Breast epithelium (tissue), 4 donors: Measurements from ENCODE around the gene GRIP2. TPM values are rescaled to one million over a fixed set of nuclear protein-coding genes. Genes with fewer than 3 reads are reported as not detected.

Source experiments
- DNase-seq, 2 donors: peaks; one replicate each; pipeline ENCODE4 v3.0.0-alpha.2; 2019; ENCODE audit warnings: low spot score in 2 of 2
- H3K27ac ChIP-seq, 2 donors: fragments of 200-600 bp; sonication (generic) in 1 of 2; one replicate each; pipeline ENCODE4 v1.5.1; 2016 to 2019; ENCODE audit warnings: mild to moderate bottlenecking in 1 of 2
- H3K27me3 ChIP-seq, 2 donors: fragments of 200-600 bp; sonication (generic) in 1 of 2; one replicate each; pipeline versions ENCODE4 v1.5.1 to v1.6.0; 2017 to 2019; ENCODE audit warnings: control low read depth in 1 of 2, mild to moderate bottlenecking in 1 of 2
- H3K36me3 ChIP-seq: fragments of 200-600 bp; one replicate; pipeline ENCODE4 v1.5.1; 2019
- H3K4me1 ChIP-seq, 2 donors: fragments of 200-600 bp; sonication (generic); one replicate each; pipeline ENCODE4 v1.5.1; 2016 to 2019; ENCODE audit warnings: control low read depth in 1 of 2
- H3K4me3 ChIP-seq, 3 donors: fragments of 200-600 bp; sonication (generic); 1 replicate in 2 of 3; 2 replicates in 1 of 3; pipeline ENCODE4 v1.5.1; 2016 to 2019; ENCODE audit warnings: mild to moderate bottlenecking in 3 of 3, moderate library complexity in 2 of 3
- H3K9me3 ChIP-seq, 2 donors: fragments of 200-600 bp; sonication (generic) in 1 of 2; one replicate each; pipeline ENCODE4 v1.5.1; 2016 to 2019; ENCODE audit warnings: control low read depth in 1 of 2
- POLR2A ChIP-seq: fragments of 450-650 bp; IDR thresholded peaks from one replicate; pipeline ENCODE4 v1.6.1; 2016; ENCODE audit warnings: antibody characterized with exemption, mild to moderate bottlenecking, moderate library complexity
- POLR2AphosphoS5 ChIP-seq, 3 donors: sonication (generic); formaldehyde crosslinking; IDR thresholded peaks; one replicate each; pipeline ENCODE4 v1.6.1; 2017; ENCODE audit warnings: antibody characterized with exemption in 3 of 3
- intact Hi-C: fragments of 100-400 bp; cut with DNase I; formaldehyde crosslinking; loops from one replicate; pipeline ENCODE4 v1.15.1; 2023; ENCODE audit warnings: low total_unique reads
- total RNA-seq, 3 donors: library from RNA; depleted of rRNA; stranded (reverse); fragments of >200 nt; gene quantifications; one replicate each; pipeline ENCODE4 v1.1.0, GENCODE V29; 2016
- TF ChIP-seq, protein P1 (sequence below), 3 donors: fragments of 450-650 bp; IDR thresholded peaks; one replicate each; pipeline ENCODE4 v1.5.1; 2016 to 2017; ENCODE audit warnings: antibody characterized with exemption in 3 of 3, mild to moderate bottlenecking in 3 of 3, moderate library complexity in 3 of 3

GRIP2 gene
- total RNA-seq, 3 donors from 2014 or later = 0.16 to 0.88 (median 0.33) TPM

DNA sequence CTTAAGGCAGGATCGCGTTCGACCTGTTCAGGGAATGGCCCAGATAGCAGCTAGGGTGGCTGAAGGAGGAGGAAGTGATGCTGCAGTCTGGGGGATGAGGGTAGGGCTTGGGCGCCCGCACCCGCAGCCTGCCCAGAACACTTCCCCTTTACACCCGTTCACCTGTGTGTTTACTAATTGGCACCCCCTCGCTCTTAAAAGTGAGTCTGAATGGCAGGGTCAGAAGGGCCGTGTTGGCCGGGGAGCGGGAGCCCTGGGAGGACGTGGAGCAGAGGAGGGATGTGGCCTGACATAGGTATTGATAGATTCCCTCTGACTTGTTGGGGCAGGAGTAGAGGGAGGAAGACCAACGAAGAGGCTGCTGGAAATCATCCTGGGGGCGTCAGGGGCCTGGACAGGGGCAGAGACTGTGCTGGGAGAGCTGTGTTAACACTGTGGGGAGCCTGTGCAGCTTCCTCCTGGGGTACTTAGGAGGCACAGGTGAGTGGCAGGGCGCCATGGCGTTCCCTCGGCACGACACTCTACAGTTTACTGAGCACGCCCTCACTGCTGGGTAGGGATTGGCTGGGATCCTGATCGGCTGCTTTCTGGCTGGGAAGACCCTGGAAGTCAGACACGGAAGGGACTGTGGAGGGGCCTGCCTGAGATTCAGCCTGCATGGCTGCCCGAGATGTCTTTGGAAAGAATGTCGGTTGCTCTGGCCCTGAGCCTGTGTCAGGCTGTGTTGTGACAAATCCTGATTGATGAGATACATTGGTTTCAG is 86.1 kb downstream of the GRIP2 start:
- Histone ChIP-seq H3K36me3 (no peaks in the 10 kb centered on the region), H3K27ac (peak overlapping the region; percentile 89 to 92), H3K4me1 (peaks cover 10 to 23% of the 10 kb centered on the region in 2 donors), H3K27me3 (no peaks in the 10 kb centered on the region), H3K4me3 (no peak overlapping the region), H3K9me3 (no peaks in the 10 kb centered on the region)
- TF ChIP-seq, protein P1, sequence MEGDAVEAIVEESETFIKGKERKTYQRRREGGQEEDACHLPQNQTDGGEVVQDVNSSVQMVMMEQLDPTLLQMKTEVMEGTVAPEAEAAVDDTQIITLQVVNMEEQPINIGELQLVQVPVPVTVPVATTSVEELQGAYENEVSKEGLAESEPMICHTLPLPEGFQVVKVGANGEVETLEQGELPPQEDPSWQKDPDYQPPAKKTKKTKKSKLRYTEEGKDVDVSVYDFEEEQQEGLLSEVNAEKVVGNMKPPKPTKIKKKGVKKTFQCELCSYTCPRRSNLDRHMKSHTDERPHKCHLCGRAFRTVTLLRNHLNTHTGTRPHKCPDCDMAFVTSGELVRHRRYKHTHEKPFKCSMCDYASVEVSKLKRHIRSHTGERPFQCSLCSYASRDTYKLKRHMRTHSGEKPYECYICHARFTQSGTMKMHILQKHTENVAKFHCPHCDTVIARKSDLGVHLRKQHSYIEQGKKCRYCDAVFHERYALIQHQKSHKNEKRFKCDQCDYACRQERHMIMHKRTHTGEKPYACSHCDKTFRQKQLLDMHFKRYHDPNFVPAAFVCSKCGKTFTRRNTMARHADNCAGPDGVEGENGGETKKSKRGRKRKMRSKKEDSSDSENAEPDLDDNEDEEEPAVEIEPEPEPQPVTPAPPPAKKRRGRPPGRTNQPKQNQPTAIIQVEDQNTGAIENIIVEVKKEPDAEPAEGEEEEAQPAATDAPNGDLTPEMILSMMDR (IDR thresholded peaks at IDR 0.05) = no peak
- TF ChIP-seq POLR2A (no peak), POLR2AphosphoS5 (IDR thresholded peaks at IDR 0.05) (no peak)
- intact Hi-C loops = no loop called here
- no peak for DNase-seq

GRCh38 chr3:14452740-14453710 is 87.1 kb downstream of the GRIP2 start:
- Histone ChIP-seq H3K4me3 (peak overlapping the region in 1 of 3 donors; percentile 2), H3K4me1 (peaks cover 10 to 23% of the 10 kb centered on the region in 2 donors)
- TF ChIP-seq, protein P1 (IDR thresholded peaks at IDR 0.05) = peak; percentile 39 to 51 (median 45)
- peak; percentile 75 to 77 (median 77) for TF ChIP-seq POLR2AphosphoS5 (IDR thresholded peaks at IDR 0.05)
- TF ChIP-seq POLR2A = no peak

DNA sequence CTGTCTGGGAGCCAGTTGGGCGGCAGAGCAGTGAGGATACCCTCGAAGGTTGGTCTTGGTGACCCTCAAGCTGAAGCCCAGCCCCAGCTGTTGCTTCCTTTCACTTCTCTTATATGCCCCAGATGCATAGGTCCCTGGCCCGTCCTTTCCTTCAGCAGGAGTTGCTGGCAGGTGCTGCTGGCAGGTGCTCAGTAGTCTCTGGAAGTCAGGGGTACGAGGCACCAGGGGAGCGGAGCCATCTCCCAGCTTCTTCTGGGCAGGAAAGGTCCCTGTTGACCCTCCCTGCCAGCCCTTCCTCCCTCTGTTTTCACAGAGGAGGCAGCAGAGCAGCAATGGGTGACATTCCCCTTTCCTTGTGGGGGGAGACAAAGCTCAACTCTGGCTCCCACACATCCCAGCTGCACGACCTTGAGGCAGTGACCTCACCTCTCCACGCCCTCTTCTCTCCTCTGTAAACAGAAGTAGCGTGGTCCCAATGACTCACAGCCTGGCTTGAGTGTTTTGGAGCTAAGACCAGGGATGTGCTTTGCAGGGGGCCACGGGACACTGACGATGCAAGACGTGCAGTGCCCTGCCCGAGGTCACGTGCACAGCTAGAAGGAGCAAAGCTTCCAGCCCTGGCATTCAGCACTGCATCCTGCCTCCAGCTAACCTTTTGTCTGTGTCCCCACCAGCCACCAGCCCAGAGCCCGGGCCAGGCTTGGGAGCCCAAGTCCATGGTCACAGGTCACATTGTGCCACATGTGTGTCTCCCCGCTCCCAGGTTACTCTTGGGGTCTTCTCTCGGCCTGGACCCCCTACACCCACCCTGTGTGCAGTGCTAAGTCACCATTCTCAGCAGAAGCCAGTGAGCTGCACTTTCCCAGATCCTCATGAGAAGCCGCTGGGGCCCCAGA is 88.0 kb downstream of the GRIP2 start:
- H3K27ac ChIP-seq = peak overlapping the region; percentile 89 to 92
- peak overlapping the region in 1 of 3 donors; percentile 2 for H3K4me3 ChIP-seq
- peak in 1 of 2 donors; percentile 71 for DNase-seq
- intact Hi-C loops = no loop called here
- H3K36me3 ChIP-seq = no peaks in the 10 kb centered on the region
- peaks cover 10 to 23% of the 10 kb centered on the region in 2 donors for H3K4me1 ChIP-seq
- no peaks in the 10 kb centered on the region for H3K9me3 ChIP-seq
- TF ChIP-seq, protein P1 (IDR thresholded peaks at IDR 0.05) = no peak
- TF ChIP-seq POLR2AphosphoS5 (IDR thresholded peaks at IDR 0.05) = peak; percentile 26 to 58 (median 54)
- H3K27me3 ChIP-seq = no peaks in the 10 kb centered on the region

More at GRCh38 chr3:14452740-14453710, 87.1 kb downstream of the GRIP2 start:
- Histone ChIP-seq H3K9me3 (no peaks in the 10 kb centered on the region), H3K27me3 (no peaks in the 10 kb centered on the region), H3K27ac (peak overlapping the region; percentile 89 to 92), H3K36me3 (no peaks in the 10 kb centered on the region)
- DNase-seq = peak; percentile 85 to 90
- intact Hi-C loops = no loop called here

DNA sequence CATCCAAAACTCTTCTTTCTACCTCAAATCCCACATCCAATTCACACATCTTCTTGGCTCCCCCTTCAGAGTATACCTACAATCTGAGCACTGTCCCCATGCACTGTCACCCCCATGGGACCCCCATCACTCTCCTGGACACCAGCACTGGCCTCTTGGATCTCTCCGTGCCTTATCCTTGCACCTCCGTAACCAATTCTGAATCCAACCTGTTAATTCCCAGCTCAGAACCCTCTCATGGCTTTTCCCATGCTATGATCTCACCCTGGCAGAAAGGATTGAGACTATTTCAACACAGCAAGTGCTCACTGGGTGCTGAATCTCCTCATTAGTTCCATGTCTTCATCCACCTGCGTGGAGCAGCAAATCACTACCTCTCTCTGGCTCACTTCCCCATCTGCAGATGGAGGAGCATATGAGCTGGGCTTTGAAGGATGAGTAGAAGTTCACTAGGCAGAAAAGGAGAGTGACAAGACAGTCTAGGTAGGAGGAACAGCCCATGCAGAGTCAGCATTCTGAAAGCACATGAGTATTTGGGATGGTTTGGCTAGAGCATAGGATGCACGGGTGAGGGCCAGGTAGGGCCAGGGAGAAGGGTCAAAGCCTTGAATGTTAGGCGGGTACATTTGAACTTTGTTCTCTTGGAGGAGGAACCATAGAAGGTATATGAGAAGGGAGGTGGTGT is 89.1 kb downstream of the GRIP2 start:
- no peaks in the 10 kb centered on the region for H3K9me3 ChIP-seq
- DNase-seq = no peak
- H3K27ac ChIP-seq = peak overlapping the region; percentile 89 to 92
- H3K36me3 ChIP-seq = no peaks in the 10 kb centered on the region
- no peak overlapping the region for H3K4me3 ChIP-seq
- no peaks in the 10 kb centered on the region for H3K27me3 ChIP-seq
- H3K4me1 ChIP-seq = peaks cover 10 to 23% of the 10 kb centered on the region in 2 donors
- intact Hi-C loops = no loop called here
- TF ChIP-seq, protein P1 (IDR thresholded peaks at IDR 0.05) = no peak
- TF ChIP-seq POLR2AphosphoS5 (IDR thresholded peaks at IDR 0.05) (no peak), POLR2A (no peak)
